ENCODE measurements around the gene AXL.
"Not testable (repeated sequence)": the region's sequence is repeated elsewhere in the genome, so short reads cannot be mapped to it uniquely, and the experiment has no call there.

AXL gene

GRCh38 chr19:41223431-41224234, 4.6 kb downstream of the AXL start:
- H3K4me1 Mint-ChIP-seq (ENCODE audit: low read depth) = peaks cover 52% of the 10 kb centered on the region
- H3K36me3 Mint-ChIP-seq (ENCODE audit: low read depth) = no peaks in the 10 kb centered on the region
- no peak overlapping the region for H3K4me3 Mint-ChIP-seq
- H3K27me3 Mint-ChIP-seq = peaks cover 85% of the 10 kb centered on the region
- no peak overlapping the region for H3K27ac Mint-ChIP-seq
- intact Hi-C loops (cut with micrococcal nuclease) = no loop called here
- no peaks in the 10 kb centered on the region for H3K9me3 Mint-ChIP-seq

DNA sequence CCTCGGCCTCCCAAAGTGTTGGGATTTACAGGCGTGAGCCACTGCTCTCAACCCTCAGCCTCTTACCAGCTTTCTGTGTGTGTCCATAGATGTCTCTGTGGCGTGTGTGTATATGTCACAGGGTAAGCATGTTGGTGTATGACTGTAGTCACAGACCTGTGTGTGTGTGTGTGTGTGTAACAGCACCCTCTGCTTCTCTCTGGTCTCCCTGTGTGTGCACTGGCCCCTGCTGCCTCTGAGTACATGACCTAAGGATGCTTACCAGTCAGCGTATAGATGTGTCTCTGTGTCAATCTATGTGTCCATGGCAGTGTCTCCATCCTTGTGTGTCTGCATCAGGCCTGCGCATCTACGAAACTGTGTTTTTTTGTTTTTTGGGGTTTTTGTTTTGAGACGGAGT, 5.6 kb downstream of the AXL start:
- Mint-ChIP-seq H3K27ac (no peak overlapping the region), H3K36me3 (ENCODE audit: low read depth) (no peaks in the 10 kb centered on the region), H3K9me3 (no peaks in the 10 kb centered on the region), H3K4me1 (ENCODE audit: low read depth) (peaks cover 43% of the 10 kb centered on the region), H3K27me3 (peaks cover 77% of the 10 kb centered on the region), H3K4me3 (no peak overlapping the region)
- intact Hi-C loops (cut with micrococcal nuclease) = no loop called here

DNA sequence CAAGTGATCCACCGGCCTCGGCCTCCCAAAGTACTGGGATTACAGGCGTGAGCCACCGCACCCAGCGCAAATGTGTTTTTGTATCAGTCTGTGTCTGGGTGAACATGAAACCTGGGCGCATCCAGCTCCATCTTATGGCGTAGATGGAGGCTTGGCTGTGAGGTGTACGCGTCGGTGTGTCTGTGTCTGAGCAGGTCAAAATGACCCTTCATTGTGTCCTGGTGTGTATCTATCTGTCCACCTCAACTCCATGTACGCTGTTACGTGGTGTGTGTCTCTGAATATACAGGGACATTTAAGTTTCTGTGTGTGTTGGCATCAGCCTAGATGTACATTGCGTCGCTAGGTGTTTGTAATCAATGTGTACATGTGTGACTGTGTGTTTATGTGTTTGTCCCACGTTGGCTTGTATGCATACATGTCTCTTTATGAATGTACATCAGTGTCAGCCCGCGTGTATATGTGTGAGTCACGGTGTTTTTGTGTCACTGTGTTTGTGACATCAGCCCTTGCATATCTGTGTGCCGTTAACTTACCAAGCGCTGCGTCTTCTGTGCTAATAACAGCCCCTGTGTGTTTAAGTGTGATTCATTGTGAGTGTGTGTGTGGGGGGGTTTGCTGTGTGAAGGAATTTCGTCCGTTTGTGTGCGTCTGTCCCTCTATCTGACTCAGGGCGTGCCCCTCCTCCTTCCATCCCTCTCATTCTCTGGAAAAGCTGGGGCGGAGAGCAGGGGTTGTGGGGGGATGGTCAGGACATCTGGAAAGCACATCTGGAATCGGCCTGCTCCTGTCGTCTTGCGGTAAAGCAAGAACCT, 6.4 kb downstream of the AXL start:
- no peaks in the 10 kb centered on the region for H3K36me3 Mint-ChIP-seq (ENCODE audit: low read depth)
- peaks cover 34% of the 10 kb centered on the region for H3K4me1 Mint-ChIP-seq (ENCODE audit: low read depth)
- peak overlapping the region; percentile 66 for H3K4me3 Mint-ChIP-seq
- intact Hi-C loops (cut with micrococcal nuclease) = no loop called here
- H3K27me3 Mint-ChIP-seq = peaks cover 68% of the 10 kb centered on the region
- no peaks in the 10 kb centered on the region for H3K9me3 Mint-ChIP-seq
- H3K27ac Mint-ChIP-seq = peak overlapping the region; percentile 31

DNA sequence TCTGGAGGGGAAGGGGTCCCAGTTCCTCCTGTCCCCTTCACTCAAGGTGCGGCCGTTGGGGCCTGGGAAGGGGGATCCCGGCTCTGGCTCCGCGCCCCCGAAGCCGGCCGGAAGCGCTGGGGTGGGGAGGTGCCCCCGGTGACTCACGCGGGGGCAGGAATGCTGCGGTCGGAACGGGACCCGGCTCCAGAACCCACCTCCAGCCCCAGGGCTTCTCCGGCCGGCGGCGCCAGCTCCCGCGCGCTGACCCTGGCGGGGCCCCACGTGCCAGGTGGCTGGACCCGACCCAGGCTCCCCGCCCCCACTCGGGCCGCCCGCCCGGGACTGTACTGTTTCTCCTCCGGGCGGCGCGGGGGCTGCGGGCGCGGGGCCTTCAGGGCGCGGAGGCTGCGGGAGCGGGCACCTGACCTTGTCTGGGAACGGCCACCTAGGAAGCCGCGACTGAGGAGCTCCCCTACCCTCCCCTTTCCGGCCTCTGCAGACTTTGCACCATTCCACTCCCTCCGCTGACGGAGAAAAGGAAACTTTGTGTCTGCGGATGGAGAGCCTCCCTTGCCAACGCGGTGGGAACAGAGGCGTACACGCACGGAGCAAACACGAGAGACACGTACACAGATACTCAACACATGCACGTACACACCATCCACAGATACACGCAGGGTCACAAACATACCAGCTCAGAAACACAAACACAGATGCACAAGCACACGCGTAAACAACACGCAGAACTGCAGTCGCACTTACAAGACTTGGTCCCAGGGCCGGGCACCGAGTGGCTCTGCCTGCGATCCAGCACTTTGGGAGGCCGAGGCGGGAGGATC, 7.2 kb downstream of the AXL start:
- Mint-ChIP-seq H3K4me3 (peak overlapping the region; percentile 62), H3K36me3 (ENCODE audit: low read depth) (no peaks in the 10 kb centered on the region), H3K27me3 (peaks cover 60% of the 10 kb centered on the region), H3K4me1 (ENCODE audit: low read depth) (peaks cover 31% of the 10 kb centered on the region), H3K9me3 (no peaks in the 10 kb centered on the region), H3K27ac (peak overlapping the region; percentile 31)
- intact Hi-C loops (cut with micrococcal nuclease) = no loop called here

DNA sequence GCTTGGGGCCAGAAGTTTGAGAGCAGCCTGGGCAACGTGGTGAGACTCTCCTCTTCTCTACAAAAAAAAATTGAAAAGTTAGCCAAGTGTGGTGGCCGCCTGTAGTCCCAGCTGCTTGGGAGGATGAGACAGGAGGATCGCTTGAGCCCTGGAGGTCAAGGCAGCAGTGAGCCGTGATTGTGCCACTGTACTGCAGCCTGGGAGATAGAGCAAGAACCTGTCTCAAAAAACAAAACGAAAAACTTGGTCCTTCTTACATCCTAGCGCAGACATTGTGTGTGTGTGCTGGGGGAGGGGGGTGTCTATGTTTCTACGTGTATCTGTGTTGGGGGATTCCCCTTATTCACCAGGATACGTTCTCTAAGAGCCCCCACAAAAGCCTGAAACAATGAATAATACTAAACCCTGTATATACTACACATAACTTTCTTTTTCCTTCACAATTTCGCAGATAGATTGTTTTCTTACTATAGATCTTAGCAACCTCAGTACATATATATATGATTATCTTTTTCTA, 7.9 kb downstream of the AXL start:
- Mint-ChIP-seq H3K27me3 (peaks cover 55% of the 10 kb centered on the region), H3K9me3 (no peaks in the 10 kb centered on the region), H3K36me3 (ENCODE audit: low read depth) (no peaks in the 10 kb centered on the region), H3K4me3 (peak overlapping the region; percentile 62), H3K4me1 (ENCODE audit: low read depth) (peaks cover 31% of the 10 kb centered on the region), H3K27ac (no peak overlapping the region)
- intact Hi-C loops (cut with micrococcal nuclease) = no loop called here

DNA sequence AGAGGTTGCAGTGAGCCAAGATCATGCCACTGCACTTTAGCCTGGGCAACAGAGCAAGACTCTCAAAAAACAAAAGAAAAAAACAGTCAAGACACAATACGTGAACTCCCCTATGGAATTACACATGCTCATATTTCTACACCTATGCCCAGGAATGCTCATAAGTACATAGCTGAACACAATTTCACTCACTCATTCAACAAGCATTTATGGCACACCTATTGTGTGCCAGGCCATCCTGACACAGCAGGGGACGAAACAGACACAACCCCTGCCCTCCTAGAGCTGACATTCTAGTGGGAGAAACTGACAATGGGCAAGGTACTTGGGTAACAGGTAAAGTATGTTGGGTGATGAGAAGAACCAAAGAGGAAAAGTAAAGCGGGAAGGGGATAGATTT, 9.5 kb downstream of the AXL start:
- Mint-ChIP-seq H3K36me3 (ENCODE audit: low read depth) (no peaks in the 10 kb centered on the region), H3K9me3 (no peaks in the 10 kb centered on the region), H3K27ac (no peak overlapping the region), H3K4me3 (no peak overlapping the region), H3K4me1 (ENCODE audit: low read depth) (peaks cover 25% of the 10 kb centered on the region), H3K27me3 (peaks cover 42% of the 10 kb centered on the region)
- intact Hi-C loops (cut with micrococcal nuclease) = no loop called here

- intact Hi-C loops (cut with micrococcal nuclease); H3K36me3 Mint-ChIP-seq (ENCODE audit: low read depth); H3K4me3 Mint-ChIP-seq; H3K27ac Mint-ChIP-seq; H3K9me3 Mint-ChIP-seq: not testable (repeated sequence)
- H3K27me3 Mint-ChIP-seq = peaks cover 33% of the 10 kb centered on the region
- peaks cover 24% of the 10 kb centered on the region for H3K4me1 Mint-ChIP-seq (ENCODE audit: low read depth)
Measured at GRCh38 chr19:41229338-41229737, 10.3 kb downstream of the AXL start.

DNA sequence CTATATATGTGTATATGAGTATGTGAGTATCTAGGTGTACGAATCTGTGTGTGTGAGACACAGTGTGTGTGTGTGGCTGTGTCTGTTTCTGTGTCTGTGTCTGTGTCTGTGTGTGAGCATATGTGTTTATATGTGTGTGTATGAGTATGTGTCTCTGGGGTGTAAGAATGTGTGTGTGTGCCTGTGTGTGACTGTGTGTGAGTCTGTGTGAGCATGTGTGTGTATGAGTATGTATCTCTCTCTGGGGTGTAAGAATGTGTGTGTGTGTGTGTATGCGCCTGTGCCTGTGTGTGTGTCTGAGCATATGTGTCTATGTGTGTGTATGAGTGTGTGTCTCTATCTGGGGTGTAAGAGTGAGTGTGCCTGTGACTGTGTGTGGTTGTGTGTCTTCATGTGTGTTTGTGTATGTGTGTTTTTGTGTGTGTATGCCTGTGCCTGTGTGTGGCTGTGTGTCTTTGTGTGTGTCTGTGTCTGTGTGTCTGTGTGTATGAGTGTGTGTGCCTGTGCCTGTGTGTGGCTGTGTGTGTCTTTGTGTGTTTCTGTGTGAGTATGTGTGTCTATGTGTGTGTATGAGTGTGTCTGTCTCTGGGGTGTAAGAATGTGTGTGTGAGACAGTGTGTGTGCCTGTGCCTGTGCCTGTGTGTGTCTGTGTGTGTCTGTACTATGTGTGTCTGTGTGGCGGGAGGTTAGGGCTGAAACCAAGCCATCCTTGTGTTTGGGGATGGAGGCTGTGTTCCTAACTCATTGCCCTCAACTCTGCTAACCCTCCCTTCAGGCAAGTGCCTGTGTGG, 11.2 kb downstream of the AXL start:
- Mint-ChIP-seq H3K27ac (no peak overlapping the region), H3K4me1 (ENCODE audit: low read depth) (peaks cover 26% of the 10 kb centered on the region), H3K27me3 (peaks cover 25% of the 10 kb centered on the region), H3K4me3 (no peak overlapping the region), H3K36me3 (ENCODE audit: low read depth) (no peaks in the 10 kb centered on the region), H3K9me3 (no peaks in the 10 kb centered on the region)
- intact Hi-C loops (cut with micrococcal nuclease) = no loop called here

DNA sequence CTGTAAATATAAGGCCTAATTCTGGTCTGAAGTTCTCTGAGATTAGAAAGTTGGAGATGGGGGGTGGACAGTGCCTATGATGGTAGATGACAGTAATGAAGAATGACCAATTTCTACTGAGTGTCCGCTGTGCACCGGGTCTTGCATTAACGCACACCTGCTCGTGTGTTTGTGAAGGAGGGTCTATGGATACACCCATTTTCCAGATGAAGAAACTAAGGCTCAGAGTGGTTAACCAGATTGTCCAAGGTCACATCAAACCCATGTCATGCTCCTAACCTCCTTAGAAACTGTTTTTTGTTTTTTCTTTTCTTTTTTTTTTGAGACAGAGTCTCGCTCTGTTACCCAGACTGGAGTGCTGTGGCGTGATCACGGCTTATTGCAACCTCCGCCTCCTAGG, 13.7 kb downstream of the AXL start:
- Mint-ChIP-seq H3K27me3 (peaks cover 8% of the 10 kb centered on the region), H3K4me3 (no peak overlapping the region), H3K27ac (peak overlapping the region; percentile 71), H3K4me1 (ENCODE audit: low read depth) (peaks cover 14% of the 10 kb centered on the region), H3K36me3 (ENCODE audit: low read depth) (no peaks in the 10 kb centered on the region), H3K9me3 (no peaks in the 10 kb centered on the region)
- intact Hi-C loops (cut with micrococcal nuclease) = loop anchor here (2.0 kb wide), 1 partner anchor 30 kb away; no protein-coding TSS in a partner anchor

DNA sequence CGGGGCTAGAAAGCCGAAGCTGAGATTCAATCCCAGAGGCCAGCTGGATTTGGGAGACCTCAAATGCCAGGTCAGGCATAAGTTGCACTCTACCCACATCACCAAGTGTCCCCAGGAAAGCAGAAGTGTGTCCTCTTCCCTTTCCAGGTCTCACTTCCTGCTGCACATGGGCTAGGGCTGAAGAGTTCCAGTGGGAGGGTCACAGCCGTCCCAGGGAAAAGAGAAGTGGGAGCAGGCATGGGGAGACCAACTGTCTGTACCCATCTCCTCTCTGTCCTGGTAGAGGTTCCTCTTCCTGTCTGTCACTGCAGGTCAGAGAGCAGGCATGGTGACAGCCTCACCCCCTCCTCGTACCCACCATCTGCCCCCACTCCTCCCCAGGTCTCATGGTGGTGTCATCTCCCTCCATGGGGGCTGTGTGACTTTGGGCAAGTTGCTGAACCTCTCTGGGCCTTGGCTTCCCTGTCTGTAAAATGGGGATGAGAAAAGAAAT, 14.8 kb downstream of the AXL start:
- no peaks in the 10 kb centered on the region for H3K36me3 Mint-ChIP-seq (ENCODE audit: low read depth)
- no peak overlapping the region for H3K4me3 Mint-ChIP-seq
- H3K4me1 Mint-ChIP-seq (ENCODE audit: low read depth) = peaks cover 25% of the 10 kb centered on the region
- intact Hi-C loops (cut with micrococcal nuclease) = loop anchor here (2.0 kb wide), 1 partner anchor 29 kb away; no protein-coding TSS in a partner anchor
- no peaks in the 10 kb centered on the region for H3K9me3 Mint-ChIP-seq
- H3K27me3 Mint-ChIP-seq = peaks cover 5% of the 10 kb centered on the region
- H3K27ac Mint-ChIP-seq = peak overlapping the region; percentile 71

GRCh38 chr19:41234512-41235168, 15.6 kb downstream of the AXL start:
- H3K4me3 Mint-ChIP-seq = no peak overlapping the region
- no peaks in the 10 kb centered on the region for H3K9me3 Mint-ChIP-seq
- no peaks in the 10 kb centered on the region for H3K36me3 Mint-ChIP-seq (ENCODE audit: low read depth)
- peaks cover 31% of the 10 kb centered on the region for H3K4me1 Mint-ChIP-seq (ENCODE audit: low read depth)
- intact Hi-C loops (cut with micrococcal nuclease) = no loop called here
- peak overlapping the region; percentile 71 for H3K27ac Mint-ChIP-seq
- peaks cover 10% of the 10 kb centered on the region for H3K27me3 Mint-ChIP-seq

- Mint-ChIP-seq H3K27ac (no peak overlapping the region), H3K4me3 (no peak overlapping the region), H3K9me3 (no peaks in the 10 kb centered on the region), H3K27me3 (peaks cover 11% of the 10 kb centered on the region), H3K4me1 (ENCODE audit: low read depth) (peaks cover 31% of the 10 kb centered on the region), H3K36me3 (ENCODE audit: low read depth) (no peaks in the 10 kb centered on the region)
- intact Hi-C loops (cut with micrococcal nuclease) = no loop called here
Measured at GRCh38 chr19:41235480-41235879, 16.5 kb downstream of the AXL start.

Measured in dendritic cell treated with granulocyte-macrophage colony-stimulating factor and Interleukin-4, amounts not matched to agents 40 ng/mL and 50 ng/mL, for 4 days (primary cell).